ENCODE data around the gene ZNF3.

Gene ZNF3

DNA sequence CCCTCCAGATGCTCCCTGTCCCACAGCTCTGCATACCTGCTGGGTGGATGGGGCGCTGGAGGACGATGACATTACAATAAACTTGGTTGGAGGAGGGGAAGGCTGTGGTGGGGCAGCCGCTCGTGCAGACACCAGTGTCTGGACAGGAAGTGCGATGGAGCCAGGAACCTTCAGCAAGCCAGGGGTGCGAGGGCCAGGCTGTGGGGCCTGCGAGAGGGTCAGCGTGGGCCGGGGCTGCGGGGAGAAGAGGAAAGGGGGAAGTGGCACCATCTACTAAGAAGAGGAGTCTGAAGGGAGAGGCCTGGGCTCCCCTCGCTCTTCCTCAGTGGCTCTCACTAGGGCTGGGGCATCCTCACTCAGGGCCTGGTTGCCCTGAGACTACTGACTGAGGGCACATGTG lies 26.4 kb upstream of the ZNF3 start:
- TF ChIP-seq CTCF (IDR thresholded peaks at IDR 0.05; ENCODE audit: insufficient read depth, low read depth, low read length, missing control alignments): no peak
- H3K4me3 ChIP-seq (ENCODE audit: low read depth, low read length): no peak overlapping the region
- no peak for DNase-seq (ENCODE audit: low read depth)

DNA sequence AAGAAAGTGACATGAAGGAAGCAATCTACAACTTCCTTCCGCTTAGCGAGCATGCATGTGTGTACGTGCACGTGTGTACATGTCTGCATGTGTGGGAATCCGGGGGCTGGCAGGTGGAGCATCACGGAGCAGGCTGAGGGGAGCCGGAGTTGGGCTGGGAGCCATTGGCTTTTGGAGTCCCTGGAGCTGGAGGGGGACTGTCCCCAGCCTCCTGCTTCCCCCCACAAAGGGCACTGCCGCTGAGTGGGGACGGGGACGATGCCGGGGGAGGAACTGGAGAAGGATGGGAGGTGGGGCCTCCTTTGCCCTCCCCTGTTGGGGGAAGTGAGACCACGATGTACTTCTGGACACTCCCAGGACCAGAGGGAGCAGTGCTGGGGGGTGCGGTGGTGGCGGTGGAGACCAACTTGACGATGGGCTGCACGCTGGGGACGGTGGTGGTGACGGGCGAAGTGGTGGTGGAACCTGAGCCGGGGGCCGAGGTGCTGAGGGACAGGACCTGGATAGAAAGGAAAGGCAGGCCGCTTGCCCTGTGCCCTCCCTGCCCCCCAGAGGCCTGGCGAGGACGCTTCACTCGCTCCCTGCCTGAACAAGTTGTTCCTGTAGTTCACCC lies 25.7 kb upstream of the ZNF3 start:
- H3K4me3 ChIP-seq (ENCODE audit: low read depth, low read length): no peak overlapping the region
- TF ChIP-seq CTCF (IDR thresholded peaks at IDR 0.05; ENCODE audit: insufficient read depth, low read depth, low read length, missing control alignments): no peak
- DNase-seq (ENCODE audit: low read depth): no peak

GRCh38 chr7:100106633-100107032 lies 25.1 kb upstream of the ZNF3 start:
- TF ChIP-seq CTCF (IDR thresholded peaks at IDR 0.05; ENCODE audit: insufficient read depth, low read depth, low read length, missing control alignments): no peak
- no peak overlapping the region for H3K4me3 ChIP-seq (ENCODE audit: low read depth, low read length)
- DNase-seq (ENCODE audit: low read depth): no peak

DNA sequence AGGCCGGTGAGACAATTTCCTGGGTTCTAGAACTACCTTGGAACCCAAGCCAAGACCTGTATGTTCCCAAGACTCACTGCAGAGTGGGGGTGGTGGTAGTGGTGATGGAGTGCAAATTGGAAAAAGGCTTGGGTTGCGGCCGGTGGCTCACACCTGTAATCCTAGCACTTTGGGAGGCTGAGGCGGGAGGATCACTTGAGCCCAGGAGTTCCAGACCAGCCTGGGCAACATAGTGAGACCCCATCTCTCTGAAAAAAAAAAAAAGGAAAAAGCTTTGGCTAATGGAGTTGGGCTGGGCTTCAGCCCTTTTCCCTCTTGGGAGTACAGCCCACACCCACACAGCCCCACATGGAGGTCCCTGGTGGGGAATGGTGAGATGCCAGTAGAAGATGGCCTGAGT lies 24.0 kb upstream of the ZNF3 start:
- TF ChIP-seq CTCF (IDR thresholded peaks at IDR 0.05; ENCODE audit: insufficient read depth, low read depth, low read length, missing control alignments): no peak
- DNase-seq (ENCODE audit: low read depth): no peak
- H3K4me3 ChIP-seq (ENCODE audit: low read depth, low read length): no peak overlapping the region

DNA sequence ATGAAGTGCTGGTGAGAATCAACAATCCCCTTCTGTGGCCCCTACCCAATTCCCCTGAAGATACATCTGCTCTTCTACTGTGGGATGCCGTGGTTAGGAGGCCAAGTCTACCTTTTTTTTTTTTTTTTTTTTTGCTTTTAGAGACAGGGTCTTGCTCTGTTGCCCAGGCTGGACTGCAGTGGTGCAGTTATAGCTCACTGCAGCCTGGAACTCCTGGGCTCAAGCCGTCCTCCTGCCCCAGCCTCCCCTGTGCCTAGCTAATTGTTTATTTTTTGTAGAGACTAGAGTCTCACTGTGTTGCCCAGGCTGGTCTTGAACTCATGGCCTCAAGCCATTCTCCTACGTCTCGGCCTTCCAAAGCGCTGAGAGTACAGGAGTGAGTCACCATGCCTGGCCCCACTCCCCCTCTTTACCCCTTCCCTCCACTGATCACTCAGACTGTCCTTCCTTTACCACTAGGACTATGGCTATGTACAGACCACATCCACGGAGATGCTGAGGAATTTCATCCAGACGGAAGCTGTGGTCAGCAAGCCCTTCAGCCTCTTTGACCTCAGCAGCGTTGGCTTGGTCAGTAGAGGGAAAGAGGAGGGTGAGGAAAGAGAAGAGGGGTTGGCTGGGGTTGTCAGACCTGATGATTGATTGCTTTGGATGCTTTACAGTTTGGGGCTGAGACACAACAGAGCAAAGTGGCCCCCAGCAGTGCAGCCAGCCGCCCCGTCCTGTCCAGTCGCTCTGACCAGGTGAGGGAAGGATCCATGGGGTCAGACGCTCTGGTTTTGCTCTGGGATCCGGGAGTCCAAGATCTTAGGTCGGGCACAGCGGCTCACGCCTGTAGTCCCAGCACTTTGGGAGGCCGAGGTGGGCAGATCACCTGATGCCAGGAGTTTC lies 21.7 kb upstream of the ZNF3 start:
- no peak for DNase-seq (ENCODE audit: low read depth)
- no peak for TF ChIP-seq CTCF (IDR thresholded peaks at IDR 0.05; ENCODE audit: insufficient read depth, low read depth, low read length, missing control alignments)
- no peak overlapping the region for H3K4me3 ChIP-seq (ENCODE audit: low read depth, low read length)

DNA sequence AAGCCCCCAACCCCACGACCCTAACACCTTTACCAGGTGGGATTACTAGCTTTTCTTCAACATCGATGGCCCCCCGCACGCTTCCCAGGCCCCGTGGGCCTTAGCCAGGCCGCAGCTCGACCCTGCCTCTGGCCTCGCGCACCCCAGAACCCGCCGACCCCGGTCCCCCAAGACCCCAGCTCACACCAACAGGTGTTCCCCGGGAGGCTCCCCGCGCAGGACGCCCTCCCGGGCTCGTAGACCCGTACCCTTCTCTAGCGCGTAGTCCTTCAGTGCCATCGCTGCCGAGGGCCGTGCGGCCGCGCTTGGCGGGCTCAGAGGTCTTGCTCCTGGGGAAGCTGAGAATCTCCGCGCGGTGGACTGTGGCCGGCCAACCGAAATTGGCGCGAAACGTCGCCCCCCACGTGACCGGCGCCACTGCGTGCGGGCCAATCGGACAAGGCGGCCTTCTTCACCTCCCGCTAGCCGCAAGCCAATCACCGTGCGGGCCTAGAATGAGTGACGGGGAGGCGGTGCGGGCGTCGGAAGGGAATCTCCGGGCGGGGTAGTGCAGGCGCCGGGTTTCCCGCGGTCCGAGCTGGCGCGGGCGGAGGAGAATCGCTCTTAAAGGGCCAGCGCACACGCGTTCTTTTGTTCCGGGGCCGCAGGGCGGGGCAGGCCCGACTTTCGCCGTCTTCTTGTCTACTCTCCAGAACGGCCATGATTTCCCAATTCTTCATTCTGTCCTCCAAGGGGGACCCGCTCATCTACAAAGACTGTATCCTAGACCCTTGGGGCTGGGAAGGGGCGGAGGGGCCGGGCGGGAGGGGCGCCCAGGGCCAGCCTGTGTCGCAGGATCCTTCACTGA lies 19.7 kb upstream of the ZNF3 start, which contains the start of the genes AP4M1 and MCM7:
Gene AP4M1 (plus strand): TSS at position 628 of the 847 bp plus-strand sequence. CDS start 72 bp downstream, at position 700.
Gene MCM7 (minus strand): TSS at position 382 of the 847 bp plus-strand sequence. CDS start 103 bp downstream, at position 279.
- TF ChIP-seq CTCF (IDR thresholded peaks at IDR 0.05; ENCODE audit: insufficient read depth, low read depth, low read length, missing control alignments): no peak
- H3K4me3 ChIP-seq (ENCODE audit: low read depth, low read length): peak within 1 kb of the TSS; percentile 80
- DNase-seq (ENCODE audit: low read depth): peak; percentile 100
